Endothelial cell of umbilical vein (primary cell): Measurements from ENCODE around the gene SLC39A11.

Experiments
- CTCF ChIP-seq, 2 donors: IDR thresholded peaks; 1 replicate in 1 of 2; 2 replicates in 1 of 2; pipeline ENCODE4 v1.5.1; 2011; ENCODE audit warnings: low read length in 2 of 2, mild to moderate bottlenecking in 2 of 2, moderate library complexity in 2 of 2, control low read depth in 1 of 2, inconsistent platforms in 1 of 2, low read depth in 1 of 2; ENCODE audit not compliant: insufficient read depth in 1 of 2; ENCODE audit errors: extremely low read depth in 1 of 2
- EZH2 ChIP-seq: IDR thresholded peaks from 2 replicates; pipeline ENCODE4 v1.6.1; 2012; ENCODE audit warnings: borderline replicate concordance, low read depth, mild to moderate bottlenecking, moderate library complexity, low read length, inconsistent platforms; ENCODE audit not compliant: severe bottlenecking
- FOS ChIP-seq: IDR thresholded peaks from 2 replicates; pipeline ENCODE4 v1.6.1; 2011; ENCODE audit warnings: mild to moderate bottlenecking, low read length, moderate library complexity, borderline replicate concordance; ENCODE audit not compliant: insufficient read depth
- GATA2 ChIP-seq: IDR thresholded peaks from 2 replicates; pipeline ENCODE4 v1.7.0; 2011; ENCODE audit warnings: low read depth, mild to moderate bottlenecking, moderate library complexity, mixed read lengths, low read length; ENCODE audit not compliant: insufficient read length, insufficient read depth
- MAX ChIP-seq: IDR thresholded peaks from 2 replicates; pipeline ENCODE4 v1.6.1; 2011; ENCODE audit not compliant: insufficient read depth, insufficient read length
- MYC ChIP-seq: IDR thresholded peaks from one replicate; pipeline ENCODE4 v1.6.1; 2011; ENCODE audit warnings: mild to moderate bottlenecking, low read depth, low read length
- POLR2A ChIP-seq: IDR thresholded peaks from 2 replicates; pipeline ENCODE4 v1.6.1; 2012; ENCODE audit warnings: low read depth, mild to moderate bottlenecking, control low read depth, low read length
- POLR2AphosphoS5 ChIP-seq: IDR thresholded peaks from 2 replicates; pipeline ENCODE4 v1.6.1; 2012; ENCODE audit warnings: low read depth, mild to moderate bottlenecking, control low read depth, low read length, moderate library complexity; ENCODE audit not compliant: insufficient read depth

DNA sequence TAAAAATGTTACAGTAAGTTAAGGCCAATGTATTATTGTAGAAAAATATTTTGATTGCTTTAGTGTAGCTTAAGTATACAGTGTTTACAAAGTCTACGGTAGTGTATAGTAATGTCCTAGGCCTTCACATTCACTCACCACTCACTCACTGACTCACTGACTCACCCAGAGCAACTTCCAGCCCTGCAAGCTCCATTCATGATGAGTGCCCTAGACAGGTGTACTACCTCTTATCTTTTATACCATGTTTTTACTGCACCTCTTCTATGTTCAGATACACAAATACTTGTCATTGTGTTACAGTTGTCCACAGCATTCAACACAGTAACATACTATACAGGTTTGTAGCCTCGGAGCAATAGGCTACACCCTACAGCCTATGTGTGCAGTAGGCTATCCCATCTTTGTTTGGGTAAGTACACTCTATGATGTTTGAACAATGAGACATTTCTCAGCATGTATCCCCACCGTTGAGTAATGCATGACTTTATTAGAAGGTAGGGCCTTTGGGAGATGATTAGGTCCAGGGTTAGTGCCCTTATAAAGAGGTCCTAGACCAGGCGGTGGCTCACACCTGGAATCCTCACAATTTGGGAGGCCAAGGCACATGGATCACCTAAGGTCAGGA lies 117.8 kb downstream of the SLC39A11 start:
- TF ChIP-seq CTCF (IDR thresholded peaks at IDR 0.05; ENCODE audit: extremely low read depth in 1 of 2, insufficient read depth in 1 of 2, low read depth in 1 of 2, low read length in 2 of 2) = no peak
- no peak for TF ChIP-seq POLR2AphosphoS5
- TF ChIP-seq EZH2 = no peak
- TF ChIP-seq POLR2A = no peak
- TF ChIP-seq MAX = no peak
- TF ChIP-seq GATA2 = no peak
- TF ChIP-seq MYC = no peak
- no peak for TF ChIP-seq FOS
